Endothelial cell of umbilical vein (primary cell): ENCODE results near the gene WNT2. TPM values are rescaled to one million over a fixed set of nuclear protein-coding genes. Genes with fewer than 3 reads are reported as not detected.

Experiments used
- BruUV-seq: library from RNA; stranded (reverse); fragments of 400-500 nt; replicated peaks from 2 replicates; lab custom pipeline; 2021; lab: Mats Ljungman, UMichigan
- CTCF ChIA-PET: fragments of 300-600, 350-600 bp; sonication (Branson Sonifier 250); formaldehyde crosslinking; loops from one replicate; lab custom pipeline; 2021; ENCODE audit warnings: antibody characterized with exemption, inconsistent platforms; lab: Charles Lee
- POLR2A ChIA-PET: fragments of 300-600, 350-600 bp; sonication (Branson Sonifier 250); formaldehyde crosslinking; loops from one replicate; lab custom pipeline; 2021; ENCODE audit warnings: antibody characterized with exemption, inconsistent platforms; lab: Charles Lee
- DNase-seq: peaks from one replicate; pipeline ENCODE4 v3.0.0-alpha.2; 2011; ENCODE audit warnings: low read depth, low spot score
- FAIRE-seq: peaks from 2 replicates; lab custom pipeline; 2011; peaks lifted over from hg19 to GRCh38; lab: Jason Lieb, UNC
- H2AFZ ChIP-seq: 2 replicates; pipeline ENCODE4 v1.6.0; 2012; ENCODE audit warnings: low read depth, low read length, control low read depth, inconsistent platforms
- H3K27ac ChIP-seq: 2 replicates; pipeline ENCODE4 v1.5.1; 2011; ENCODE audit warnings: low read depth, mild to moderate bottlenecking, control low read depth, low read length, moderate library complexity; ENCODE audit not compliant: insufficient read depth
- H3K27me3 ChIP-seq, 2 experiments: 2 replicates each; pipeline versions ENCODE4 v1.6.0 to v1.6.1; 2011; ENCODE audit warnings: low read length in 2 of 2, mixed read lengths in 1 of 2; ENCODE audit not compliant: control insufficient read depth in 2 of 2, insufficient read depth in 2 of 2
- H3K36me3 ChIP-seq, 2 experiments: 2 replicates in 1 of 2; 3 replicates in 1 of 2; pipeline ENCODE4 v1.5.1; 2011; ENCODE audit warnings: low read length in 2 of 2, mild to moderate bottlenecking in 1 of 2, moderate library complexity in 1 of 2; ENCODE audit not compliant: control insufficient read depth in 2 of 2, insufficient read depth in 2 of 2; ENCODE audit errors: extremely low read depth in 1 of 2
- H3K4me1 ChIP-seq: 3 replicates; pipeline ENCODE4 v1.5.1; 2011; ENCODE audit warnings: mild to moderate bottlenecking, low read length; ENCODE audit not compliant: control insufficient read depth, insufficient read depth; ENCODE audit errors: extremely low read depth
- H3K4me2 ChIP-seq: 2 replicates; pipeline ENCODE4 v1.6.1; 2011; ENCODE audit warnings: low read length, control low read depth, mixed read lengths; ENCODE audit not compliant: insufficient read depth
- H3K4me3 ChIP-seq, 3 experiments: fragments of 200-600 bp in 1 of 3; sonication (generic), shearing (Covaris generic) in 1 of 3; replicated peaks in 1 of 3; 2 replicates each; pipeline ENCODE4 v1.5.1; 2011 to 2016; ENCODE audit warnings: control low read depth in 3 of 3, low read length in 3 of 3, mild to moderate bottlenecking in 2 of 3, inconsistent platforms in 1 of 3, low read depth in 1 of 3, moderate library complexity in 1 of 3; ENCODE audit not compliant: insufficient read depth in 1 of 3
- H3K79me2 ChIP-seq: 2 replicates; pipeline ENCODE4 v1.6.0; 2012; ENCODE audit warnings: low read length, inconsistent platforms; ENCODE audit not compliant: control insufficient read depth, insufficient read depth
- H3K9ac ChIP-seq: replicated peaks from 2 replicates; pipeline ENCODE3; 2011; ENCODE audit warnings: low read length, control low read depth; ENCODE audit not compliant: insufficient read depth; ENCODE audit errors: extremely low read depth
- H3K9me1 ChIP-seq: replicated peaks from 3 replicates; pipeline ENCODE4 v1.6.0; 2011; ENCODE audit warnings: mild to moderate bottlenecking, low read length; ENCODE audit not compliant: control insufficient read depth, insufficient read depth; ENCODE audit errors: extremely low read depth
- H3K9me3 ChIP-seq: replicated peaks from 2 replicates; pipeline ENCODE4 v1.5.1; 2012; ENCODE audit warnings: low read length, inconsistent platforms; ENCODE audit not compliant: control insufficient read depth, insufficient read depth
- H4K20me1 ChIP-seq: replicated peaks from 2 replicates; pipeline ENCODE3; 2011; ENCODE audit warnings: mild to moderate bottlenecking, low read length; ENCODE audit not compliant: control insufficient read depth, insufficient read depth; ENCODE audit errors: extremely low read depth
- EZH2 ChIP-seq: IDR thresholded peaks from 2 replicates; pipeline ENCODE4 v1.6.1; 2012; ENCODE audit warnings: borderline replicate concordance, low read depth, mild to moderate bottlenecking, moderate library complexity, low read length, inconsistent platforms; ENCODE audit not compliant: severe bottlenecking
- FOS ChIP-seq: IDR thresholded peaks from 2 replicates; pipeline ENCODE4 v1.6.1; 2011; ENCODE audit warnings: mild to moderate bottlenecking, low read length, moderate library complexity, borderline replicate concordance; ENCODE audit not compliant: insufficient read depth
- GATA2 ChIP-seq: IDR thresholded peaks from 2 replicates; pipeline ENCODE4 v1.7.0; 2011; ENCODE audit warnings: low read depth, mild to moderate bottlenecking, moderate library complexity, mixed read lengths, low read length; ENCODE audit not compliant: insufficient read length, insufficient read depth
- JUN ChIP-seq: IDR thresholded peaks from 2 replicates; pipeline ENCODE4 v1.6.1; 2011; ENCODE audit warnings: borderline replicate concordance, low read depth; ENCODE audit not compliant: insufficient read length, insufficient read depth
- MYC ChIP-seq: IDR thresholded peaks from one replicate; pipeline ENCODE4 v1.6.1; 2011; ENCODE audit warnings: mild to moderate bottlenecking, low read depth, low read length
- POLR2A ChIP-seq: IDR thresholded peaks from 2 replicates; pipeline ENCODE4 v1.6.1; 2012; ENCODE audit warnings: low read depth, mild to moderate bottlenecking, control low read depth, low read length
- POLR2AphosphoS5 ChIP-seq: IDR thresholded peaks from 2 replicates; pipeline ENCODE4 v1.6.1; 2012; ENCODE audit warnings: low read depth, mild to moderate bottlenecking, control low read depth, low read length, moderate library complexity; ENCODE audit not compliant: insufficient read depth
- dilution Hi-C: fragments of 300-500 bp; cut with MboI; formaldehyde crosslinking; loops from one replicate; pipeline ENCODE4 v1.15.0; 2019; ENCODE audit warnings: low sequenced_read_pairs; ENCODE audit not compliant: extremely low pct_ligation_motif_present
- intact Hi-C: fragments of 100-400 bp; cut with micrococcal nuclease; formaldehyde crosslinking; loops from one replicate; pipeline ENCODE4 v1.10.0; 2022
- polyA plus RNA-seq, 4 experiments: library from polyadenylated mRNA; depleted of rRNA in 3 of 4; stranded (reverse) in 3 of 4; unstranded in 1 of 4; fragments of >200 nt; gene quantifications; 2 replicates each; pipeline versions ENCODE4 v1.2.1 to v1.2.3, GENCODE V29; 2011 to 2012; ENCODE audit warnings: missing spikeins in 1 of 4
- total RNA-seq: library from RNA; stranded (reverse); gene quantifications from 2 replicates; pipeline ENCODE4 v1.2.3, GENCODE V29; 2021
- TF ChIP-seq, protein P1 (sequence below): IDR thresholded peaks from 2 replicates; pipeline ENCODE4 v1.6.1; 2011; ENCODE audit not compliant: insufficient read depth, insufficient read length
- TF ChIP-seq, protein P2 (sequence below), 2 donors: IDR thresholded peaks; 1 replicate in 1 of 2; 2 replicates in 1 of 2; pipeline ENCODE4 v1.5.1; 2011; ENCODE audit warnings: low read length in 2 of 2, mild to moderate bottlenecking in 2 of 2, moderate library complexity in 2 of 2, control low read depth in 1 of 2, inconsistent platforms in 1 of 2, low read depth in 1 of 2; ENCODE audit not compliant: insufficient read depth in 1 of 2; ENCODE audit errors: extremely low read depth in 1 of 2

The WNT2 gene
- total and polyA plus RNA-seq, 2 donors (not counting 3 experiments of a cell fraction or from before 2014, with no cell fraction given), result not detected

DNA sequence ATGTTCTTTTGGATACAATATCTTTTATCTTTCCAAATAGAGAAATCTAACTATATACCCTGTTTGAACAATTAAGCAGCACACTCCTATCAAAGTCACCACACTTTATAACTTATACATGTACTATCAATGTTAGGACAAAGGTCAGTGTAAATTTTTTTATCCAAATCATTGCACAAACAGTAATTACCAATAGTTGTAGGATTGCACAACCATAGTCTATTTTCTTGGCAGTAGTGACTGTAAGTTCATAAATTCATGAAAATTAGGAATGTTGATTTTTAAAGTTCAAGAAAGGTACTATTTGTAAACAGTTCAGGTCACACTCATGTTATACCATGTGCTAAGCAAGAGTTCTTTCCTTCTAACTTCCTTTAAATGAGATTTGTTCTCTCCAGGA is 9.3 kb downstream of the WNT2 start:
- ChIA-PET POLR2A (no interaction called here), CTCF (no interaction called here)
- dilution Hi-C loops, result no loop called here
- Histone ChIP-seq H3K27me3 (peaks cover 13% of the 10 kb centered on the region in 2 experiments), H2AFZ (no peak overlapping the region), H4K20me1 (no peaks in the 10 kb centered on the region), H3K4me1 (no peaks in the 10 kb centered on the region), H3K79me2 (no peaks in the 10 kb centered on the region), H3K4me3 (no peak overlapping the region), H3K9ac (no peak overlapping the region), H3K27ac (no peak overlapping the region), H3K9me3 (no peaks in the 10 kb centered on the region), H3K9me1 (no peaks in the 10 kb centered on the region), H3K36me3 (no peaks in the 10 kb centered on the region), H3K4me2 (no peak overlapping the region)
- no TSS peak for BruUV-seq
- FAIRE-seq, result no peak
- TF ChIP-seq EZH2 (no peak), FOS (no peak), POLR2A (no peak), GATA2 (no peak), POLR2AphosphoS5 (no peak), MYC (no peak), JUN (no peak)
- TF ChIP-seq, protein P1, sequence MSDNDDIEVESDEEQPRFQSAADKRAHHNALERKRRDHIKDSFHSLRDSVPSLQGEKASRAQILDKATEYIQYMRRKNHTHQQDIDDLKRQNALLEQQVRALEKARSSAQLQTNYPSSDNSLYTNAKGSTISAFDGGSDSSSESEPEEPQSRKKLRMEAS, result no peak
- TF ChIP-seq, protein P2, sequence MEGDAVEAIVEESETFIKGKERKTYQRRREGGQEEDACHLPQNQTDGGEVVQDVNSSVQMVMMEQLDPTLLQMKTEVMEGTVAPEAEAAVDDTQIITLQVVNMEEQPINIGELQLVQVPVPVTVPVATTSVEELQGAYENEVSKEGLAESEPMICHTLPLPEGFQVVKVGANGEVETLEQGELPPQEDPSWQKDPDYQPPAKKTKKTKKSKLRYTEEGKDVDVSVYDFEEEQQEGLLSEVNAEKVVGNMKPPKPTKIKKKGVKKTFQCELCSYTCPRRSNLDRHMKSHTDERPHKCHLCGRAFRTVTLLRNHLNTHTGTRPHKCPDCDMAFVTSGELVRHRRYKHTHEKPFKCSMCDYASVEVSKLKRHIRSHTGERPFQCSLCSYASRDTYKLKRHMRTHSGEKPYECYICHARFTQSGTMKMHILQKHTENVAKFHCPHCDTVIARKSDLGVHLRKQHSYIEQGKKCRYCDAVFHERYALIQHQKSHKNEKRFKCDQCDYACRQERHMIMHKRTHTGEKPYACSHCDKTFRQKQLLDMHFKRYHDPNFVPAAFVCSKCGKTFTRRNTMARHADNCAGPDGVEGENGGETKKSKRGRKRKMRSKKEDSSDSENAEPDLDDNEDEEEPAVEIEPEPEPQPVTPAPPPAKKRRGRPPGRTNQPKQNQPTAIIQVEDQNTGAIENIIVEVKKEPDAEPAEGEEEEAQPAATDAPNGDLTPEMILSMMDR (IDR thresholded peaks at IDR 0.05; ENCODE audit: extremely low read depth in 1 of 2, insufficient read depth in 1 of 2, low read depth in 1 of 2, low read length in 2 of 2), result no peak
- DNase-seq, result no peak
- intact Hi-C loops, result loop anchor here (2.0 to 5.0 kb wide), 2 partner anchors 74 to 101 kb away; no protein-coding TSS in a partner anchor
